Activated T-cell treated with anti-CD3 and anti-CD28 coated beads for 4 hours (primary cell): ENCODE data around the gene PELO.
"Not testable (repeated sequence)": the region's sequence is repeated elsewhere in the genome, so short reads cannot be mapped to it uniquely, and the experiment has no call there.

Experiments used
- DNase-seq: peaks from one replicate; pipeline ENCODE4 v3.0.0-alpha.2; 2020

Gene PELO

DNA sequence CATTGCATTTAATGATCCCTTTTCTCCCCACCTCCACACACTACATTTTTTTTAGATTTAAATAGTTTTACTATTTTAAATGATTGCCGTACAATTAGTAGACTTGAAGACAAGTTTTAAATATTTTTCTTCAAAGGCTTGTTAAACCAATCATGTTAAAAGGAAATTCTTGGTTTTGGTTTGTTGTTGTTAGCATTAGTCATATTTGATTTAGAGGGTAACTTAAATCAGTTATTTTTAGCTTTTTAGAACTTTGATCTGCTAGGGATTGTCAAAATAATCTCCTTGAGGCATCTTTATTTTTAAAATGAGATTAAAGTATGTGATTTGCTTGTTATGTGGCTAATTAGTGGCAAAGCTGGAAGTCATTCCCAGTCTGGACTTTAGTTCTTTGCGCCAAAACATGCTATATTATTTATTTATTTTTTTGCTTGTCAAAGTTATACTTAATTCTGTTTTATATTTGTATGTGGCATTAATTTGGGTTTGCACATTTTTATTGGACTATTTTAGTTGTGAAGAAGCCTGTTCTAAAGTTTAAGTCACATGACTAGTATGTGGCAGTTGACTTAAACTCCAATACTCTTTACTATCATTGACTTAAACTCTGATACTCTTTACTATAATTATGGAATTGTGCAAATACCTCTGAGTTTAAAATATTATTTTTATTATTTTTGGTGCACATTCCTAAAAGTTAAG is 14.7 kb downstream of the PELO start:
- no peak for DNase-seq

DNA sequence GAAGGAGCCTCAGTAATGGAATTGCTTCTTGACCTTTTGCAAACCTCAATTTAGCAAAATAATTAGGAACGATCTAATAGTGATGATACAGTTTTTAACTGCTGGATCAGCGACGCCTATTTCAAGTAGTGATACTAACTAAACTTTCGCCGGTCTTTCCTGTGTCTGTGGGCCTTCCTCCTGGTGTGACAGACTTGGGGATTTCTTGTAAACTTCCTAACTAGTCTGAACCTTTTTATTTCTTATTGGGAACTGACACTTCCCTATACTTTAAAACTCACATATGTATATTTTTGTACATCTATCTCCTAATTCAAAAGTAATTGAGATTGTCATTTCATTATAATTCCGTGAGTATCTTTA is 15.2 kb downstream of the PELO start:
- no peak for DNase-seq

DNA sequence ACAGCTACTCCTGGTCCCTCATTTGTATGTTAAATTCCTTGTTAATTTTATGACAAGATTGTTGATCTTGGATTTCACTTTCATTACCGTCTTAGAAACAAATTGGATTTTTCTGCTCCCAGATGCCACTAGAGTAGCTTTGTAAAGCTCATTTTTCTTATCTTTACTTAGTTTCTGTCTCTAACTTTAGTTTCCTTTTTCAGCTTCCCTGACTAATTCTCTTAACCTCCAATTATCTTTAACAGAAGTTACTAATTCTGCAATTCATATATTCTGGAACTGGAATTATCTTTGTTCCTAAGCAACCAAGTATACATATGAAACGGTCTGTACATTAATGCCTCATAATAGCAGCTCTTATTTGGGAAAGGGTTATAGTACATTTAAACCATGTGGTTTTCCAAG is 16.7 kb downstream of the PELO start:
- no peak for DNase-seq

DNA sequence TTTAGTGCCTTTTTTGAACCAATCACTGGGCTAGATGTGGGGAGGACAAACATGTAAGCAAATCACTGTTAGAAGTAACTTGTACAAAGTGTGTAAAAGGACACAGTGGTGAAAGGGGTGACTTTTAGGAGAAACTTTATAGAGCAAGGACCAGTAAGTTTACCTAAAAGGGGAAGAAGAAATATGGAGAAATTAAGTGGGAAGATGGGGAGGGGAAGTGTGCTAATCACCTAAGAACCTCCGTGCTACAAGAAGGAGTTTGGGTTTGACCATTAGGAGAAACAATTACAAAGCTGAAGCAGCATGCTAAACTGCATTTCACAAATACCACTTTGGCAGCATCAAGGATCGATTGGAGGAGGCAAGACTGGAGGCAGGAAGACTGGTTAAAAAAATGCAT is 17.3 kb downstream of the PELO start:
- no peak for DNase-seq

DNA sequence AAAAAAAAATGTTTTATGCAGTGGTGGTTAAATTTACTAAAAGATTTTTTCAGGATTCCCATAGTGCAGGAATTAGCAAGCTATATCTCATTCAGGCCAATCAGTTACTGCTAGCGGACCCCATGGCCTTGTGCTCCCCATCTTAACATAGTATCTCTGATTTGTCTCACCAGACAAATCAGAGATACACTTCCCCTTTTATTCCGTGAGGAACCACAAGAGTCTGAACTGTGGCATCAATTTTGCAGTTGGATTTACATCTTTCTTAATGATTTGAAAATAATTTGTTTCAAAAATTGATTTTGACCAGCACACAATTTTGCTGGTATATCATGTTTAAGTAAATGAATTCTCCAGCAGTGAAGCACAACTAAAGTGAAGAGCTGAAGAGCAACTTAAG is 17.9 kb downstream of the PELO start:
- DNase-seq = no peak

DNA sequence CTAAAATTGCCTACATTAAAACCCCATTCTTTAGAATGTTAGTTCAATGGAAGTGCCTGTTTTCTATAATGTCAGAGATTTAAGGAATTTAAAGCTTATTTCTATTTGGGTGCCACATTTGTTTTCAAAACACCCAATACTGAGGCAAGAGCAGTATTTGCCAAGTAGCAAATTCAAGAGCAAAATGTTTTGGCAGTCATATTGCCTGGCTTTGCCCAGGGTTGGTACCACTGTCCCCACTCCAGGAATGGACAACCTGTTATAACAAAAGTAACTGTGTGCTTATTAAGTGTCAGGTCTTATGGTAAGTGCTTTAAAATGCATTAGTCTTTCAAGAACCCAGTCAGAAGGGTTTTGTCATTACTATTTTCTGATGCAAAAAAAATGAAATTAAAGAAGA is 19.3 kb downstream of the PELO start:
- no peak for DNase-seq

DNA sequence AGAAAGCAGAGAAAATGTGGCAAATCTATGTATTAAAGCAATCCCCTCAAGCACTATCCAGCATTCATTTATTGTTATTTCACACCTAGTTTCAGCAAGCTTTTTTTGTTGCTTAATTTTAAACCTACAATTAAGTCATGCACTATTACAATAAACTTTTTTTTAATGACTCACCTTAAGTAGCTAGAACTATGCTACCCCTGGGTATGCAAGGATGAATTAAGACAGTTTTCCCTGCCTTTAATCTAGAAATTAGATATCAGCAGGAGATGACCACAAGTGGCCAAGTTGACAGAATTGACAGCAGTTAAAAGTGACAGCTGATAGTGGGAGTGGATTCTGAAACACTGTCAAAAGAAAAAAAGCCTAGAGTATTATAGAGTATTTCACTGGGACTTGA is 20.0 kb downstream of the PELO start:
- DNase-seq = no peak

DNA sequence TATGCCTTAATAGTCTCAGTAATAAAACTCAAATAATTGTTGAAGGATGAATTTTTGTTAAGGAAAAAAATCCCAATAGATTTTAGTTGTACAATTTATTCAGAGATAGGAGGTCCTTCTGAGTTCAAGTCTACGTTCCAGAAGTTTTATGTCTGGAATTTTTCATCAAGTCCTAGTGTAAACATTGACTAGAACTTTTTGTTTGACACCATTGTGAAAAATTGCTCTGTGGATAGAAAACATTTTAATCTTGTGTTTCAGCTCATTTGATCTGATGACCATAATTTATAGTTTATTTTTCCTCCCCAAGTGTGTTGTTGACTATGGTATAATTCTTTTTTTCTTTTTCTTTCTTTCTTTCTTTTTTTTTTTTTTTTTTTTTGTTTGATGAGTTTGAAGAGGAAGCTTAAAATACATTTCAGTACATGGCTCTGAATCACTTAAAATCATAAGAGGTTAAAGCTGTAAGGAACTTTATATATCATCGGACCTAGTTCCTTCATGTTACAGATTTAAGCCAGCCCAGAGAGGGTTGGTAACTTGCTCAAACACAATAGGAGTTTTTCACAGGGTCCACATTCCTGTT is 20.7 kb downstream of the PELO start:
- no peak for DNase-seq

DNA sequence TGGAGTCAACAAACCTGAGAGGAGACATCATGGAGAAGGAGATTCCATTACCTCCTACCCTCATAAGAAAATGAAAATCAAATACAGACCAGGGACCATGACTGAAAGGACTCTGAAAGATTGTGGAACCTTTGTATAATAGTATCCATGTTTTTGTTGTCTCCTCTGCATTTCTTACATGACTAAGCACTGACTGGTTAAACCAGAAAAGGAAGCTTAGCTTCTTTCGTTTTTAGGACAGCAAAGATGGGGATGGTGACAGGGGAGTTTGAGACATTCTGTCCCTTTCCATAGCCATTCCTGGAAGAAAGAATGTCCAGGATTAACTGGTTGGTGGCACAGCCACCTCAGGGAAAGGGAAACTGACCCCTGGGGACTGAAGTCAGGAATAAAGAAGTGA is 22.2 kb downstream of the PELO start:
- no peak for DNase-seq

DNA sequence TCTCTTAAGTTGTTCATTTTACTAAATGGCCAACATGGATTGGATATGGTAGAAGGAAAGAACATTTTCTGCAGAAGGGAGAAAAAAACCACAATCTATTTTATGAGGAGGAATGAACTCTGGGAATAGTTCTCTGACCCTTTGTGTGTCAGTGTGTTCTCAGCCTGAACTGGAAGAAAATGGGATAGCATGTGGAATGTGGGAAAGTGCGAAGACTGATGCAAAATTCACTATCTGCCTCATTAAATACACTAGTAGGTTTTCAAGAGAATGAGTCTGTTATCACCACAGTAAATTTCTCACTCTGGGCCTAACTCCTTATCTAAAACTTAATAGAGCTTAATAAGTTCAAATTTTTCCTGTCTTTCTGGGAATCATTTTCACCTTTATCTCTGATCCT is 22.7 kb downstream of the PELO start:
- DNase-seq = no peak

DNA sequence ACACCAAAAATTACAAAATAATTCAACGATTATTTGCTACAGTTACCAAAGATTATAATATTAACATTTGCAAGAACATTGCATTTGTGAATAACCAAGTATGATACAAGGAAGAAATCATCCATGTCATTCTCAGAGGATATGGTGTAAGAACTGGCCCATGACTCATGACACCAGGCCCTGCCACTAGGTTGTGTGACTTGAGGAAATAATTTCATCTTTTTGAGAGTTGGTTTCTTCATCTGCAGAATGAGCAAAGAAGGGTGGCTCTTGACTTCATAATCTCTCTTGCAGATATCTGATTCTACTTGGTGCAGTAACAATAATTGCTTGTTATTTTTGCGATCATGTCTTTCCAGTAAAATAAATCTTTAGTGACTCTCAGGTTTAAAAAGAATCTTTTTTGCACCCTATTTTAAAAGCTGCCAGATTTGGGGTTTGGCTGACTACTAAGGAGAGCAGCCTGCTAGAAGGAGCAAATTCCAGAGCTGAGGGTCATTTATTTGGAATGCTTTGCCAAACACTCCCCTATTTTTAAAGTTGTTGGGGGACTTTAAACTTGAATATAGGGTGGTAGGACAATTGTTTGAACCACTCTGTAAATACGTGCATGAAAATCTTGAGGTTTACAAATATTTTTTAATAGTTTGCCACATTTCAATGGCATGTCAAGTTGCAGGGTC is 23.5 kb downstream of the PELO start:
- DNase-seq = no peak

DNA sequence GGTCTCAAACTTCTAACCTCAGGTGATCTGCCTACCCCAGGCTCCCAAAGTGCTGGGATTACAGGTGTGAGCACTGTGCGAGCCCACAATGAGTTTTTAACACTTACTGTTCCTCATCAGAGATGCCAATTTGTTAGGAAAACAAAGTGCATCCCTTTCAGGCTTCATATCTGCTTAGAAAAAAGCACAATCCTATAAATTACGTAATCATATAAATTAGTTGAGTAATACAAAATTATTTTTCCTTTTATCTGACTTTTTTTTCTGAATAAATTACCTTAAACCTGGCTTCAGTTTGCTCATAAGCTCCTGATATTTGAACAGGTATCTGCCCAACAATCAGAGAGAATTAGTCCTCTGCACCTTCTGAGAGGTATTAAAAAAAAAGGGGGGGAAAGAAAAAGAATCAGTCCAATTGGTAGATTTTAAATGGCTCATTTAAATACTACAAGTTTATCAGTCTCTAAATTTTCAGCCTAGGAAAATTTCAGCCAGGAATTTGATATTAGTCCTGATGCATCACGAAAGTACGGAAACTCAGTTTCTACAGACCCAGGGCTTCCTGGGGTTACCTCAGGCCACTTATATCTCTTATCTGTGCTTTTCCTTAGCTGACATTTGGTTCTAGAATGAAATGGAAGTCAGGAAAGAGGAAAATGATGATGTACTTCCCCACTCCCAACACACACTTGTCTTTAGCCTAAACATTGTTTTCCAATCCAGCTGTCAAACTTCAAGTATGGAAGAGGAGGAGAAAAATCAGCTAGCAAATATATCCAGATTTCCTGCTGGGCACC is 26.8 kb downstream of the PELO start:
- DNase-seq = no peak

DNA sequence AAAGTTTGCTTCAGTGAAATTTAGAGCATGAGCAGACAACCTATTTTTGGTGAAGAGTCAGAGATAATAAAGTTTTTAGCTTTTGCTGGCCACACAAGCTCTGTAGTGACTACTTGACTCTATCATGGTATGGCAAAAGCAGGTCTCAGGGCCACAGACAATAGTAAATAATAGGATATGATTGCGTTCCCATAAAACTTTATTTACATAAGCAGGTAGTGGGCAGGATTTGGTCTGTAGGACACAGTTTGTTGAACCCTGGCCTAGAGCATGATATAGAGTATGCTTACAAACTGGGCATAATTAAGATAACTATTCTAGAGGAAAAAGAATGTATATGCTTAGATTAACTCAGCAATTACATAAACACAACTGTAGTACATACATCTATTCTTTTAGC is 30.1 kb downstream of the PELO start:
- no peak for DNase-seq

DNA sequence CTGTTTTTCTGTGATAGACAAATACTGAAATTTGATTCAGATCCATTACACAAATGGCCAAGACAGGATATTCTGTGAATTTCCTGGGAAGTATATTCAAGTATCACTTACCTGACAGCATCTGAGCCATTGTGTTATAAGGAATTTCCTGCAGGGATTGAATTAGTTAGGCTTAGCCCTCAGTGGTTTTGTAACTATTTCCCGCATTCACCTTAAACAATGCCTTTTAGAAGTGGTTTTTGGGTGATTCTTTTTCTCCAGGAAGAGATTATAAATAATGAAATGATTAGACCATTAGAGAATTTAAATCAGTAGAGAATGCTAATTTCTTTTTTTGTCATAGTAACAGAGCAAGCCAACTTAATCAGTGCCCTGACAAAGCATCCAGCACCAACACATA is 30.6 kb downstream of the PELO start:
- DNase-seq = no peak

DNA sequence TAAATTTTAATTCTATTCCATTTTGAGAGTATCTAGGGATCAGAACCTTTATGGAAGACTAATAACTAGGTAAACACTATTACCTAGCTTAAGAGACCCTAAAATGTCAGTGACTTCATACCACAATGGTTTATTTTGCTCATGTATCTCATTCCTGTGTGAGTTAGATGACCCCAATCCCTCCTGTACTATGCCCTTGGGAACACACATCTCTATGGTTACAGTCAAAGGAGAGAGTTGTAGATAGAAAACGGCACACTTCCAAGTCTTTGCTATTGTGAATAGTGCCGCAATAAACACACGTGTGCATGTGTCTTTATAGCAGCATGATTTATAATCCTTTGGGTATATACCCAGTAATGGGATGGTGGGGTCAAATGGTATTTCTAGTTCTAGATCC is 31.1 kb downstream of the PELO start:
- not testable (repeated sequence) for DNase-seq

DNA sequence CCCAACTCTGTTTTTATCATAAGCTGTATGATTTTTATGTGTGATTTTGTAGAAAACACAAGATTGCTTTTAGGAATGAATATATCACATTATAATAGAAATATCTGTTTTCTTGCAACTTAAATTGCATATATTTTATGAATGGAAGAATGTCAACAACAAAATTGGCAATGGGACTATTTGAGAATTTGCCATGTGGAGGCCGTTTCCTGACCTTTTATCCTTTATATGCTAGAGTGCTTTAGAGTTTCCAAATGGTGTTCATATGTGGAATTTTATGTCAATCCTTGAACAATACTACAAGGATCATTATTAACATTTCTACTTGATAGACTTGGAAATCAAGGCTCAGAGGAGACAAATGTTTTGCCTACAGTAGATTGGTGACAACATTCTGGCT is 34.2 kb downstream of the PELO start:
- no peak for DNase-seq

DNA sequence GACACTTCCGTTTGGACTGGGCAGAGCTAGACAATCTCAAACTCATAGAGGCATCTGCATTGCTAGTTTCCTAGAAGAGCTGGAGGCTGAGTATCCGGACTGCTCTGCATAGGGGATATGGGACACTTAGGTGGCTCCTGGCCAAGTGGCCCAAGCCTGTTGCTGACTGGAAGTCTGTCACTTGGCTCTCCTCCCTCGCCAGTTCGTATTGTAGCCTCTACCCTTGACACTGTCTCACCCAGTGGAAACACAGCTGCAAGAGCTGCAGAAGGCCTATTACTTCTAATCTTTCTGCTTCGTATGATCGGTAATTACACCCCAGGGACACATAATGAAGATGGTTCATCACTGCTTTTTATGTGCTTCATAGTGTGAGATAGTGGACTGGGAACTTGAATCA is 34.7 kb downstream of the PELO start:
- no peak for DNase-seq

DNA sequence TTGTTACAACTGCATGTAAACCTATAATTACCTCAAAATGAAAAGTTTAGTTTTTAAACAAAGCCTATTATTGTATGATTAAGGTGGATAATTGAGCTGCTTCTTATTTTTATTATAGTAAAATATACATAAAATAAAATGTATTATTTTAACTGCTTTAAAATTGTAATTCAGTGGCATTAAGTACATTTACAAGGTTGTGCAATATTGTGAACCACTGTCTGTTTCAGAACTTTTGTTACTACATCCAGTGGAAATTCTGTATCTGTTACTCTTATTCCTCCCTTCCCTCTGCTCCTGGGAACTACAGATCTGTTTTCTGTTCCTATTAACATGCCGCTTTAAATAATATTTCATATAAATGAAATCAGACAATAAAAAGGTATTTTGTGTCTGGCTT is 37.1 kb downstream of the PELO start:
- DNase-seq = no peak

DNA sequence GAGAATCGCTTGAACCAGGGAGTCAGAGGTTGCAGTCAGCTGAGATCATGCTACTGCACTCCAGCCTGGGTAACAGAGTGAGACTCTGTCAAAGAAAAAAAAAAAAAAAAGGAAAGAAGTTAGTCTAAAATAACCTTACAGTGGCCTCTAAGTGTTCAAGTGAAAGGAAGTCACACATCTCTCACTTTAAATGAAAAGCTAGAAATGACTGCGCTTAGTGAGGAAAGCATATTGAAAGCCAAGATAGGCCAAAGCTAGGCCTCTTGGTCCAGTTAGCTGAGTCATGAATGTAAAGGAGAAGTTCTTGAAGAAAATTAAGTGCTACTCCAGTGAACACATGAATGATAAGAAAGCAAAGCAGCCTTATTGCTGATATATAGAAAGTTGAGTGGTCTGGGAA is 38.1 kb downstream of the PELO start:
- no peak for DNase-seq

DNA sequence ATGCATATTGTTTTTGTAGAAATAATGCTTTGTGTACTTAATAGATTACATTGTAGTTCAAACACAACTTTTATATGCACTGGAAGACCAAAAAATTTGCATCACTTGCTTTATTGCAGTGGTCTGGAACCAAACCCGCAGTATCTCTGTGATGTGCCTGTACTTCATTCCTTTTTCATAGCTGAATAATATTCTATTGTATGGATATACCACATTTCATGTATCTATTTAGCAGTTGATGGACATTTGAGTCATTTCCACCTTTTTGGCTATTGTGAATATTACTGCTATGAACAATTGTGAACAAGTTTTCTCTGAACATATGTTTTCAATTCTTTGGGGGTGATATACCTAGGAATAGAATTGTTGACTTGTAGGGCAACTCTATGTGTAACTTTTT is 40.1 kb downstream of the PELO start:
- no peak for DNase-seq

DNA sequence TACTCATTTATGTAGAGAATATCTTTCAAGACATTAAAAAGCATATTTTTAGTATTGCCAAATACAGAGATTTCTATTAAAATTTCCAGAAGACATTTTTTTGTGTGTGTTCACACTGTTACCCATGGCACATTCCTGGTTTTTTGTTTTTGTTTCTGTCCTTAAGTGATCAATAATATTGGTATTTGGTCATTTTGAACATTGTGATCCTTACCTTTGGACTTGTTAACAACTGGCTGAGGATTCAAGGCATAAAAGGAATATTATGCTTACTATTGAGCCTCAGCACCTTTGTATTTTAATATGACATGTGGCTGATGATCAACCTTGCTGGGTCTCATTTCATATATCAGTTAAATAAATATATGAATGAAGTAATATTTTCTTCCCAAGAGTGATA is 41.9 kb downstream of the PELO start:
- DNase-seq = no peak

DNA sequence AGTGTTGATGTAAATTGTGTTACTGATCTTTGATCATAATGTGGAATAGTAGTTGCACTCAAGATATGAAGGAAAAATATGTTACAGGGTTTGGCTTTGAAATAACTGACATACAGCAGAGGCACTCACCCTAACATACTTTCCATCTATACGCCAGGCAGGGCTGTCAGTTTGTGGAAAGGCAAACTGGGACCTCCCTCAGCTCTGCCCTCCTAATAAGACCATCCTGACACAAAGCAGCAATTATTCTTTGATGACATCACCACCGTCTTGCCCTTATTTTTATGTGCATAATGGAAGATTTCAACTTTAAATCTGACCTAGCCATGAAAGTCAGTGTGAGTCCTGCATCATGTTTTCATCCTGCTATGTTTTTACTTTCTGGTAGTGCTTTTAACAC is 42.9 kb downstream of the PELO start:
- DNase-seq = no peak

DNA sequence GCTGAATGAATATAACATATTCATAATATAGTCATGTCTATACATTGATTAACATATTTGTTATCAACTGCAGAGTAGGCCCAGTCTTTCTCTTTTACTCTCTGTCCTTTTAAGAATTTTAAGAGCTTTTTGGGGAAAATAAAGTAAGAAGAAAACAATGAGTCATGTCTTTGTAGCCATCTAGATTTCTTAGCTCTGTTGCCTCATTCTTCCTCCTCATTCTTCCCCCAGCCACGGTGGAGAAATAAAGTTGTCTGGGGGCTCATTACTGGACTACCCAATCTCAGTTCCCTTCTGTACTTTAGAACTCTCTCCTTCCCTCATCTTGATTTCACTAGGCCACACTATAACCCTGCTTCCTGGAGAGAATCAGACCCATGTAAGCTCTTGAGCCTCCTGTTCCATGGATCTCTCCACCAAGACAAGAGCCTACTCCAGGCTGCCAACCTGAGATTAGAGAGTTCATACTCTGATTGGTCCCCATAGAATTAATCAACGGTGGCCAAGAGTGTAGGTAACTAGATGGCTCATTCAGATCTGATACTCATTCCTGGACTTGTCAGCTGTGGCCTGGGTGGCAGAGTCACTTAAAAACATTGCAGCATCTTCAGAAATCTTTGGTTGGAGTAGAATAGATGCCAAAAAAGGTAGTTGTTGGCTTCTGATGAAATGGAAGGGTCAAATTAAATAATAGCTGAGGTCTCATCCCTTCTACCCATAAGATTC is 44.2 kb downstream of the PELO start:
- no peak for DNase-seq
